Aorta (tissue), 5 donors: ENCODE results near the gene ANXA2R. TPM values are rescaled to one million over a fixed set of nuclear protein-coding genes. Genes with fewer than 3 reads are reported as not detected.

Experiments
- ATAC-seq: fragments of 200-7000 bp; cut with Tn5 transposase; one replicate; pipeline ENCODE4 v1.9.1; 2022; ENCODE audit warnings: moderate library complexity; ENCODE audit not compliant: low FRiP score
- DNase-seq, 2 donors: peaks; one replicate each; pipeline ENCODE4 v3.0.0-alpha.2; 2020
- H3K27ac ChIP-seq, 2 donors: one replicate each; pipeline ENCODE4 v1.5.1; 2013; ENCODE audit warnings: low read length in 2 of 2, mild to moderate bottlenecking in 2 of 2, moderate library complexity in 2 of 2, control low read depth in 1 of 2, inconsistent platforms in 1 of 2, low read depth in 1 of 2
- H3K27me3 ChIP-seq, 2 donors: one replicate each; pipeline ENCODE4 v1.6.1; 2013; ENCODE audit warnings: control low read depth in 1 of 2, low read length in 1 of 2, mild to moderate bottlenecking in 1 of 2, moderate library complexity in 1 of 2; ENCODE audit not compliant: insufficient read depth in 2 of 2, control insufficient read depth in 1 of 2
- H3K36me3 ChIP-seq, 2 donors: one replicate each; pipeline ENCODE4 v1.6.1; 2013; ENCODE audit warnings: control low read depth in 1 of 2, low read length in 1 of 2, mild to moderate bottlenecking in 1 of 2; ENCODE audit not compliant: insufficient read depth in 2 of 2, control insufficient read depth in 1 of 2
- H3K4me1 ChIP-seq, 2 donors: one replicate each; pipeline ENCODE4 v1.6.1; 2013; ENCODE audit warnings: low read length in 2 of 2, control low read depth in 1 of 2, mild to moderate bottlenecking in 1 of 2, moderate library complexity in 1 of 2; ENCODE audit not compliant: insufficient read depth in 2 of 2, control insufficient read depth in 1 of 2
- H3K4me3 ChIP-seq, 2 donors: one replicate each; pipeline ENCODE4 v1.5.1; 2013; ENCODE audit warnings: low read length in 2 of 2, control low read depth in 1 of 2, mild to moderate bottlenecking in 1 of 2
- H3K9me3 ChIP-seq: one replicate; pipeline ENCODE4 v1.6.1; 2013; ENCODE audit warnings: mild to moderate bottlenecking, low read length; ENCODE audit not compliant: control insufficient read depth
- WGBS, 2 donors: extraction: QIAGEN DNeasy Blood & Tissue Kit; methylation state at CpG; one replicate each; pipeline ENCODE4 v1.1.7; 2013; 5-methylcytosine and 5-hydroxymethylcytosine counted together
- intact Hi-C, 2 donors: fragments of 100-400 bp; cut with DNase I; formaldehyde crosslinking; loops; one replicate each; pipeline versions ENCODE4 v1.14.2 to v1.15.0; 2022
- polyA plus RNA-seq, 2 donors: library from polyadenylated mRNA; stranded (reverse); fragments of 200-250 nt; gene quantifications; one replicate each; pipeline ENCODE4 v1.2.3, GENCODE V29; 2013
- total RNA-seq, 2 donors: library from RNA; stranded (reverse); fragmentation: NEBNext Ultra II Directional; extraction: Animal tissue kit (Norgen Biotek cat#: 25700); gene quantifications; one replicate each; pipeline ENCODE4 v1.2.1, GENCODE V29; 2021
- donor health status: healthy with polysubstance abuse.
- donor health status: Bipolar disorder and iron deficiency.
- donor health status: DM: no; HTN: no; CAD: no.
- donor health status: DM: no; HTN: no; CAD: no.
- donor health status: DM: yes; HTN: yes; CAD: no.

The ANXA2R gene
- total and polyA plus RNA-seq, 4 donors: 0.38 to 6.4 (median 3.2) TPM

DNA sequence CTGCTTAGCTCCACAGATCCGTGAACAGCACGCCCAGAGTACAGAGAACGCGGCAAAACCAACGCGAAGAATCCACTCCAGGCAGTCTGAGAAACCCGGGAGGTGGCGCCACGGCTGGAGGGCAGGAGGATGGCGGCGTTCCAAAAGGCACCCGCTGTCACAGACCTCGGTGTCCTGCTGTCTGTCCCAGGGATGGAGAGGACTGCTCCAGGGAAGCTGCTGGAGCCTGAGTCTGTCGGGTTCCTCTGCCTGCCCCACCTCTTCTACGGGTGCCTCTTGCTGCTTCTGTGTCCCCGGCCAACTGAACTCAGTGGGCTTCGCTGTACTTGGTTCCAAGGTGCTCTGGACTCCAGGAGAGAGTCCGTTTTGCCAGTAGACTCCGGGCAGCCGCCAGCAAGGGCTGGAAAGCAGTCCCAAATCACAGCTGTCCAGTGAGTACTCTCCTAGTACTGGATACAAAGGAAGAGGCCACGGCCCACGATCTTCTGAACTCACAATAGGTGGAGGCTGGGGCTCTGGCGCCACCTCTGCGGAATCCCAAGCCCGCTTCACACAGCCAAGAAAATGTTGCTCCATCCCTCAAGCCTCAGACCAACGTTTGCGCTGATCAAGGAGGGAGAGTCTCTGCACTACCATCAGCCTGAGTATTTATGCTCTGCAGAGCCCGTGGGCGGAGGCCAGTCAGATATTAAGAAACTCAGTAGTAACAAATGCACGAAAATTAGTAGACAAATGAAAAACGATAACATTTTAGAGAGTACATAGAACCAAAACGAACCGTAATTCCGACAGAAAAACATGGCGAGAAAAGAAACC lies 440 bp downstream of the ANXA2R start:
- Histone ChIP-seq H3K4me3 (peak overlapping the region in 1 of 2 donors; percentile 6), H3K9me3 (no peaks in the 10 kb centered on the region), H3K36me3 (no peaks in the 10 kb centered on the region), H3K27me3 (no peaks in the 10 kb centered on the region), H3K4me1 (no peaks in the 10 kb centered on the region), H3K27ac (peak overlapping the region in 1 of 2 donors; percentile 7)
- DNase-seq (peak; percentile 80 to 87), ATAC-seq (no peak)
- WGBS, 2 donors: 52 to 56% methylated on average over 35 of the region's 35 CpGs
- intact Hi-C loops: loop anchor here (2.0 to 10.0 kb wide), 3 partner anchors 45 to 95 kb away; no protein-coding TSS in a partner anchor

DNA sequence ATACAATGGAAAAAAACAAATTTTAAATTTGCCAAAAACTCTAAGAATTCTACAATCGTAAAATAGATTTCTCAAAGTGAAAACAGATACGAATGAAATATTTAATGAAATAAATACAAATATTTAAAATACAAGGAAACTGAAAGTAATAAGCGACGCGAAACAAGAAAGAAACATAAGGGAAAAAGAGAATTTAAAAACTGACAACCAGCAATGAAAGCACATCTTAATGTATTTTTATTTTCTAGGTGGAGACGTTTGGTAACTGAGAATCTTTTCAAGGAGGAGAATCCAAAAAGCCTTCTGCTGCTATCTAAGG lies 1.0 kb downstream of the ANXA2R start:
- H3K27me3 ChIP-seq: no peaks in the 10 kb centered on the region
- no peaks in the 10 kb centered on the region for H3K4me1 ChIP-seq
- H3K27ac ChIP-seq: no peak overlapping the region
- 87% methylated on average over 6 of the region's 6 CpGs for WGBS, 2 donors
- H3K4me3 ChIP-seq: no peak overlapping the region
- H3K36me3 ChIP-seq: no peaks in the 10 kb centered on the region
- no peak for DNase-seq
- intact Hi-C loops: no loop called here
- no peak for ATAC-seq
- H3K9me3 ChIP-seq: no peaks in the 10 kb centered on the region

GRCh38 chr5:43038496-43038989 lies 1.6 kb downstream of the ANXA2R start:
- H3K27me3 ChIP-seq: no peaks in the 10 kb centered on the region
- 73% methylated on average over 17 of the region's 17 CpGs for WGBS, 2 donors

DNA sequence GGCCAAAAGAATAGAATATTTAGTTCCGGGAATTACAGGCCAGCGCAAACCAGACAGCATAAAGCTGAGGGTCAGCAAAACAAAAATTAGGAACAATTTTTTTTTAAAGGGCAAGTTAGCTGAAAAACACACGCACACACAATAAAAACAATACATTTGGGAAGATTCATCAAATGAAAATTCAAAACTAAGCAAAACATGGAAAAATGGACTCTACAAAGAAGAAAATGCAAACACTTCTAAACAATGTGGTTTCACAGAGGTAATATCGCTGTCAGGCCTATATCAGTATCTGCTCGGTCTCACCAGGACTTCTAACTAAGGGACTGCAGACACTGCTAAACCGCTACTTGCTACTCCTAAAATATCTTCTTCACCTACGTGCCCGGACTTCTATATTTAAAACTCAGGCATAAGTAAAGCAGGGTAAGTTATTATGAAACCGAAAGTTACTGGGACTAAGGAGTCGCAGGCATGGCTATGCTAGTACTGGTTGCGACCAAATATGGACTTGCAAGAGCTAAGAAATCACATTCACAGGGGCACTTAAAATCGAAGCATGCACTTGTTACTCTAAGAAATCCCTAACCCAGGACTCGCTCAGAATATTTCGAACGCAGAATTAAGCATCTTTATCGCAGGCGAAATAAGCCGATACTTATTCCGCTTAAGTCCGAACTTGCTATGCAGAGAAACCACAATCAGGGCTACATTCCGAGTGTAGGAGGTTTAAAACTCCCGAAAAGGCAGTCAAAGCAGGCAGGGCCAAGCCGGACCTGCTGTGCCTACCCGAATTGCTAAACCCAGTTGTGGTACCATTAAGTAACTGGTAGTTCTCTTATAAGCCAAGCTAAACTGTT lies 2.3 kb downstream of the ANXA2R start:
- intact Hi-C loops: no loop called here
- WGBS, 2 donors: 43 to 50% methylated on average over 24 of the region's 24 CpGs
- H3K27me3 ChIP-seq: no peaks in the 10 kb centered on the region
- no peaks in the 10 kb centered on the region for H3K9me3 ChIP-seq
- no peak overlapping the region for H3K27ac ChIP-seq
- no peak overlapping the region for H3K4me3 ChIP-seq
- no peaks in the 10 kb centered on the region for H3K4me1 ChIP-seq
- no peak for DNase-seq
- no peaks in the 10 kb centered on the region for H3K36me3 ChIP-seq
- no peak for ATAC-seq

More at GRCh38 chr5:43038496-43038989, 1.6 kb downstream of the ANXA2R start:
- ATAC-seq: no peak
- no peaks in the 10 kb centered on the region for H3K9me3 ChIP-seq
- no peak overlapping the region for H3K27ac ChIP-seq
- H3K4me1 ChIP-seq: no peaks in the 10 kb centered on the region
- no peak overlapping the region for H3K4me3 ChIP-seq
- H3K36me3 ChIP-seq: no peaks in the 10 kb centered on the region
- DNase-seq: no peak
- intact Hi-C loops: no loop called here

- Histone ChIP-seq H3K4me3 (no peak overlapping the region), H3K36me3 (no peaks in the 10 kb centered on the region), H3K4me1 (no peaks in the 10 kb centered on the region), H3K27me3 (no peaks in the 10 kb centered on the region), H3K27ac (no peak overlapping the region), H3K9me3 (no peaks in the 10 kb centered on the region)
- 65 to 66% methylated on average over 36 of the region's 36 CpGs for WGBS, 2 donors
- ATAC-seq: no peak
- intact Hi-C loops: no loop called here
- no peak for DNase-seq
Observed at GRCh38 chr5:43036856-43037635, 3.1 kb downstream of the ANXA2R start.

GRCh38 chr5:43036409-43036808 lies 3.7 kb downstream of the ANXA2R start:
- no peak for DNase-seq
- H3K36me3 ChIP-seq: no peaks in the 10 kb centered on the region
- no peak for ATAC-seq
- H3K9me3 ChIP-seq: no peaks in the 10 kb centered on the region
- WGBS, 2 donors: 90% methylated on average over 1 of the region's 1 CpG
- no peaks in the 10 kb centered on the region for H3K27me3 ChIP-seq
- H3K4me3 ChIP-seq: no peak overlapping the region
- H3K4me1 ChIP-seq: no peaks in the 10 kb centered on the region
- H3K27ac ChIP-seq: no peak overlapping the region
- intact Hi-C loops: no loop called here

GRCh38 chr5:43034591-43034968 lies 5.5 kb downstream of the ANXA2R start:
- ATAC-seq (no peak), DNase-seq (no peak)
- Histone ChIP-seq H3K27ac (no peak overlapping the region), H3K9me3 (no peaks in the 10 kb centered on the region), H3K4me1 (no peaks in the 10 kb centered on the region), H3K27me3 (no peaks in the 10 kb centered on the region), H3K4me3 (no peak overlapping the region), H3K36me3 (no peaks in the 10 kb centered on the region)
- WGBS, 2 donors: 77 to 84% methylated on average over 5 of the region's 5 CpGs
- intact Hi-C loops: no loop called here

DNA sequence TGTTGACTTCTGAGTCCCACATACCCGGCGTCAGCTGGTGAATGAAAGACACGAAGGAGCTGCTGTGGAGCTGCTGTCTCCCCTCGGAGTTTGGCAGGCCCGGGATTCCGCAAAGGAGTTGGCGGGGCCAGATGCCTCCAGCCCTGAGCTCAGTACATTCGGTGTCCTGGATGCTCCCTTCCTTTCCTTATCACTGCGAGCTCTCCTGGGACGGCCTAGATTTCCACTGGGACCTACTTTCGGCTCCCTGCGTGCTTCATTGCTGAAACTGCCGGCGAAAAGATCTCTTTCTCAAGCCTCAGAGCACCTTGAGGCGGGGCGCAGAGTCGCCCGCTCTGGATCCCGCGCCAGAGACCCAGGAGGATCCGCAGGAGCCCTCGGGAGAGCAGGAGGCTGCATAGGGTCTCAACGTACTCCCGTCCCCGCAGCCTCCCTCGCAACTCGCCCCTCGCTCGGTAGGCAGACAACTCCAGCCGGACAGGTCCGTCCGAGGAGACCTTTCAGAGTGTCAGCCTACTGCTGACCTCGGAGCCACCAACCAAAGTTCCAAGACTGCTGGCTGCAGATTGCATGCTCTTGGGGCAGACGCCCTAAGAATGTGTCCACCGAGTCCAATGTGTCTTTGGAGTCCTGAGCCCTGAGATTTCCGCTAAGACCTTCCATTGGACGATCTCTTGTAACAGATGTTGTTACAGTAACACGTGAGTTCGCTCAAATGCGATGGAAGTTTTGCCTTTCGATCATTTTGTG lies 6.1 kb downstream of the ANXA2R start:
- ATAC-seq: no peak
- H3K27ac ChIP-seq: no peak overlapping the region
- no peaks in the 10 kb centered on the region for H3K36me3 ChIP-seq
- H3K4me1 ChIP-seq: no peaks in the 10 kb centered on the region
- no peaks in the 10 kb centered on the region for H3K9me3 ChIP-seq
- intact Hi-C loops: no loop called here
- 46 to 59% methylated on average over 41 of the region's 41 CpGs for WGBS, 2 donors
- no peak overlapping the region for H3K4me3 ChIP-seq
- no peaks in the 10 kb centered on the region for H3K27me3 ChIP-seq
- DNase-seq: no peak
